IMR-90 (cell line): Measurements from ENCODE around the gene CLEC16A. TPM values are rescaled to one million over a fixed set of nuclear protein-coding genes. Genes with fewer than 3 reads are reported as not detected.

Source experiments
- ATAC-seq: fragments of 200-7000 bp; cut with Tn5 transposase; 2 replicates; pipeline ENCODE4 v1.9.1; 2020; ENCODE audit warnings: low read depth, mild to moderate bottlenecking, moderate library complexity
- BruUV-seq: library from RNA; stranded (reverse); fragments of 400-500 nt; replicated peaks from 2 replicates; lab custom pipeline; 2021; lab: Mats Ljungman, UMichigan
- CTCF ChIA-PET: fragments of 300-600 bp; formaldehyde crosslinking; extraction: SDS; loops from one replicate; lab custom pipeline; 2021; ENCODE audit warnings: antibody characterized with exemption; lab: Yijun Ruan, JAX
- POLR2A ChIA-PET: fragments of 300-600 bp; sonication (Branson Sonifier 250); formaldehyde crosslinking; loops from one replicate; lab custom pipeline; 2022; ENCODE audit warnings: antibody characterized with exemption; ENCODE audit not compliant: unreplicated experiment; lab: Charles Lee
- DNase-seq: peaks from one replicate; pipeline ENCODE4 v3.0.0; 2013
- H2AFZ ChIP-seq: replicated peaks from 2 replicates; pipeline ENCODE3; 2013; ENCODE audit warnings: low read length, mild to moderate bottlenecking; ENCODE audit not compliant: poor library complexity
- H2AK5ac ChIP-seq: 2 replicates; pipeline ENCODE4 v1.6.1; 2013; ENCODE audit warnings: low read depth, low read length, inconsistent platforms
- H2AK9ac ChIP-seq: replicated peaks from 2 replicates; pipeline ENCODE3; 2013; ENCODE audit warnings: mild to moderate bottlenecking, low read depth, low read length, moderate library complexity; ENCODE audit not compliant: poor library complexity
- H2BK120ac ChIP-seq: 2 replicates; pipeline ENCODE4 v1.6.1; 2013; ENCODE audit warnings: low read depth, low read length, inconsistent platforms
- H2BK15ac ChIP-seq: 3 replicates; pipeline ENCODE4 v1.6.1; 2013; ENCODE audit warnings: low read depth, low read length, inconsistent platforms
- H2BK20ac ChIP-seq: 2 replicates; pipeline ENCODE4 v1.6.1; 2013; ENCODE audit warnings: low read depth, mild to moderate bottlenecking, inconsistent platforms, low read length, moderate library complexity
- H2BK5ac ChIP-seq: 2 replicates; pipeline ENCODE4 v1.6.1; 2013; ENCODE audit warnings: mild to moderate bottlenecking, low read depth, low read length, inconsistent platforms; ENCODE audit not compliant: poor library complexity, severe bottlenecking
- H3K14ac ChIP-seq: replicated peaks from 2 replicates; pipeline ENCODE4 v1.6.1; 2013; ENCODE audit warnings: low read depth, low read length, inconsistent platforms
- H3K18ac ChIP-seq: 2 replicates; pipeline ENCODE4 v1.6.1; 2013; ENCODE audit warnings: low read depth, low read length, control low read depth
- H3K23ac ChIP-seq: 2 replicates; pipeline ENCODE4 v1.6.1; 2013; ENCODE audit warnings: low read depth, low read length, inconsistent platforms
- H3K27ac ChIP-seq: 2 replicates; pipeline ENCODE4 v1.5.1; 2013; ENCODE audit warnings: mild to moderate bottlenecking, control low read depth, low read length; ENCODE audit not compliant: insufficient read depth
- H3K27me3 ChIP-seq: 2 replicates; pipeline ENCODE4 v1.6.1; 2013; ENCODE audit warnings: low read length; ENCODE audit not compliant: control insufficient read depth, insufficient read depth
- H3K36me3 ChIP-seq: 2 replicates; pipeline ENCODE4 v1.6.1; 2013; ENCODE audit warnings: low read length, mixed read lengths; ENCODE audit not compliant: control insufficient read depth, insufficient read depth
- H3K4ac ChIP-seq: 2 replicates; pipeline ENCODE4 v1.6.1; 2013; ENCODE audit warnings: low read depth, low read length, inconsistent platforms
- H3K4me1 ChIP-seq: 2 replicates; pipeline ENCODE4 v1.6.1; 2013; ENCODE audit warnings: low read length, mixed read lengths; ENCODE audit not compliant: control insufficient read depth, insufficient read depth
- H3K4me2 ChIP-seq: 2 replicates; pipeline ENCODE4 v1.6.1; 2013; ENCODE audit warnings: low read depth, mild to moderate bottlenecking, control low read depth, low read length, moderate library complexity
- H3K4me3 ChIP-seq: 2 replicates; pipeline ENCODE4 v1.5.1; 2013; ENCODE audit warnings: low read depth, mild to moderate bottlenecking, control low read depth, low read length, moderate library complexity; ENCODE audit not compliant: insufficient read depth
- H3K56ac ChIP-seq: 2 replicates; pipeline ENCODE4 v1.6.1; 2013; ENCODE audit warnings: low read length, inconsistent platforms; ENCODE audit not compliant: insufficient read depth; ENCODE audit errors: extremely low read depth
- H3K79me1 ChIP-seq, 2 experiments: 2 replicates each; pipeline ENCODE4 v1.6.1; 2013; ENCODE audit warnings: low read length in 2 of 2, inconsistent platforms in 1 of 2, low read depth in 1 of 2
- H3K9ac ChIP-seq: 2 replicates; pipeline ENCODE4 v1.6.1; 2013; ENCODE audit warnings: low read depth, low read length, control low read depth
- H3K9me1 ChIP-seq: 2 replicates; pipeline ENCODE4 v1.6.1; 2013; ENCODE audit warnings: low read length, inconsistent platforms; ENCODE audit not compliant: insufficient read depth
- H3K9me3 ChIP-seq: 2 replicates; pipeline ENCODE4 v1.6.1; 2013; ENCODE audit warnings: low read length; ENCODE audit not compliant: control insufficient read depth, insufficient read depth
- H4K20me1 ChIP-seq: 2 replicates; pipeline ENCODE4 v1.6.1; 2013; ENCODE audit warnings: low read length, inconsistent platforms; ENCODE audit not compliant: insufficient read depth
- H4K5ac ChIP-seq: 2 replicates; pipeline ENCODE4 v1.6.1; 2013; ENCODE audit warnings: mild to moderate bottlenecking, low read depth, low read length, control low read depth
- H4K8ac ChIP-seq, 2 experiments: 2 replicates each; pipeline ENCODE4 v1.6.1; 2013; ENCODE audit warnings: low read depth in 2 of 2, low read length in 2 of 2, control low read depth in 1 of 2, inconsistent platforms in 1 of 2
- H4K91ac ChIP-seq: 2 replicates; pipeline ENCODE4 v1.6.1; 2013; ENCODE audit warnings: low read depth, low read length, inconsistent platforms; ENCODE audit not compliant: insufficient read depth
- CEBPB ChIP-seq: IDR thresholded peaks from 2 replicates; pipeline ENCODE4 v1.6.1; 2012; ENCODE audit warnings: low read depth, low read length, improper control_type of control experiment
- CHD1 ChIP-seq: IDR thresholded peaks from 2 replicates; pipeline ENCODE4 v1.6.1; 2012; ENCODE audit warnings: low read depth, low read length, improper control_type of control experiment
- MXI1 ChIP-seq: IDR thresholded peaks from 2 replicates; pipeline ENCODE4 v1.6.1; 2012; ENCODE audit warnings: low read depth, mild to moderate bottlenecking, low read length, moderate library complexity, borderline replicate concordance
- NFE2L2 ChIP-seq: fragments of 150-350 bp; IDR thresholded peaks from 2 replicates; pipeline ENCODE4 v1.6.1; 2016; ENCODE audit warnings: low read depth, mild to moderate bottlenecking, low read length
- WGBS, 2 experiments: methylation state at CpG; one replicate each; pipeline versions ENCODE4 v1.1.5 to v1.1.7; 2013; ENCODE audit warnings: missing lambda C conversion rate in 2 of 2; ENCODE audit not compliant: insufficient read length in 1 of 2; ENCODE audit errors: extremely low coverage in 2 of 2; 5-methylcytosine and 5-hydroxymethylcytosine counted together
- dilution Hi-C: fragments of 300-500 bp; cut with HindIII; formaldehyde crosslinking; loops from one replicate; pipeline ENCODE4 v1.14.3; 2018; ENCODE audit warnings: low sequenced_read_pairs; ENCODE audit not compliant: unreplicated experiment
- in situ Hi-C: fragments of 300-500 bp; cut with MboI; formaldehyde crosslinking; loops from 3 replicates; pipeline ENCODE4 v1.14.3; 2019; ENCODE audit warnings: low sequenced_read_pairs, inconsistent platforms, mixed read lengths
- intact Hi-C: fragments of 100-400 bp; cut with micrococcal nuclease; formaldehyde crosslinking; loops from 2 replicates; pipeline ENCODE4 v1.10.0; 2022
- polyA plus RNA-seq, 3 experiments: library from polyadenylated mRNA; depleted of rRNA; stranded (reverse); fragments of >200 nt; gene quantifications; 2 replicates each; pipeline ENCODE4 v1.2.3, GENCODE V29; 2012; ENCODE audit warnings: low replicate concordance in 1 of 3
- total RNA-seq: library from RNA; depleted of rRNA; stranded (reverse); fragments of >200 nt; gene quantifications from 2 replicates; pipeline ENCODE4 v1.2.3, GENCODE V29; 2012
- TF ChIP-seq, protein P1 (sequence below): fragments of 150-350 bp; IDR thresholded peaks from 2 replicates; pipeline ENCODE4 v1.6.1; 2016; ENCODE audit warnings: low read depth, mild to moderate bottlenecking, low read length, moderate library complexity, borderline replicate concordance

Gene CLEC16A
- total and polyA plus RNA-seq, 2 of the 4 experiments (the other 2 are of a cell fraction), result 15.9 to 16.5 TPM

DNA sequence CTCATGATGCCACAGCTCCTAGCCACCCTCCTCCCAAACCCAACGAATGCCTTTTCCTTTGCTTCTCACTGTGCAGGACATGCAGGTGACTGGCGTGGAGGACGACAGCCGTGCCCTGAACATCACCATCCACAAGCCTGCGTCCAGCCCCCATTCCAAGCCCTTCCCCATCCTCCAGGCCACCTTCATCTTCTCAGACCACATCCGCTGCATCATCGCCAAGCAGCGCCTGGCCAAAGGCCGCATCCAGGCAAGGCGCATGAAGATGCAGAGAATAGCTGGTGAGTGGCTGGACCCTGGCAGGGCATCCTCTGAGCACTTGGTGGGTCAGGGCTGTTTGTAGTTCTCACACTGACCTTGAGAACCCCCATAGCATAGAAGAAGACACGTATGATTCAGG, 179.3 kb downstream of the CLEC16A start:
- TF ChIP-seq CEBPB (no peak), NFE2L2 (no peak), CHD1 (no peak), MXI1 (no peak)
- TF ChIP-seq, protein P1, sequence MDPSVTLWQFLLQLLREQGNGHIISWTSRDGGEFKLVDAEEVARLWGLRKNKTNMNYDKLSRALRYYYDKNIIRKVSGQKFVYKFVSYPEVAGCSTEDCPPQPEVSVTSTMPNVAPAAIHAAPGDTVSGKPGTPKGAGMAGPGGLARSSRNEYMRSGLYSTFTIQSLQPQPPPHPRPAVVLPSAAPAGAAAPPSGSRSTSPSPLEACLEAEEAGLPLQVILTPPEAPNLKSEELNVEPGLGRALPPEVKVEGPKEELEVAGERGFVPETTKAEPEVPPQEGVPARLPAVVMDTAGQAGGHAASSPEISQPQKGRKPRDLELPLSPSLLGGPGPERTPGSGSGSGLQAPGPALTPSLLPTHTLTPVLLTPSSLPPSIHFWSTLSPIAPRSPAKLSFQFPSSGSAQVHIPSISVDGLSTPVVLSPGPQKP, result no peak
- H4K20me1 ChIP-seq, result no peaks in the 10 kb centered on the region
- H3K9ac ChIP-seq, result no peak overlapping the region
- H2AK9ac ChIP-seq, result no peak overlapping the region
- BruUV-seq, result no TSS peak
- no peak overlapping the region for H2BK120ac ChIP-seq
- intact Hi-C loops (no loop called here), dilution Hi-C loops (no loop called here), in situ Hi-C loops (no loop called here)
- H3K4me3 ChIP-seq, result no peak overlapping the region
- WGBS, 2 experiments, result 96% methylated on average over 4 of the region's 11 CpGs; no CpG with 5 or more reads in 1 of the 2 experiments
- no peak overlapping the region for H2BK5ac ChIP-seq
- H3K27me3 ChIP-seq, result no peaks in the 10 kb centered on the region
- H3K9me1 ChIP-seq, result peaks cover 22% of the 10 kb centered on the region
- no peak overlapping the region for H2BK20ac ChIP-seq
- peak overlapping the region; percentile 62; the same call in 1 of the 2 replicates for H2AK5ac ChIP-seq
- H4K5ac ChIP-seq, result no peak overlapping the region
- H3K79me1 ChIP-seq, result no peaks in the 10 kb centered on the region; a peak in 1 of 4 replicates
- no peak overlapping the region for H2AFZ ChIP-seq
- peaks cover 12% of the 10 kb centered on the region for H3K4me1 ChIP-seq
- POLR2A ChIA-PET, result interaction anchor here (0.6 kb wide), 1 partner anchor 478 kb away, joined by 3 read pairs; no protein-coding TSS in a partner anchor
- H3K4me2 ChIP-seq, result no peak overlapping the region
- H3K36me3 ChIP-seq, result peaks cover 24% of the 10 kb centered on the region
- no peak overlapping the region for H3K14ac ChIP-seq
- no peak overlapping the region for H3K18ac ChIP-seq
- no peak overlapping the region for H2BK15ac ChIP-seq
- no peak for ATAC-seq
- no peak for DNase-seq
- CTCF ChIA-PET, result no interaction called here
- no peak overlapping the region for H3K23ac ChIP-seq
- no peak overlapping the region for H3K56ac ChIP-seq
- no peak overlapping the region for H3K27ac ChIP-seq
- H3K9me3 ChIP-seq, result no peaks in the 10 kb centered on the region
- no peak overlapping the region for H4K91ac ChIP-seq
- H4K8ac ChIP-seq, result no peak overlapping the region
- H3K4ac ChIP-seq, result no peak overlapping the region
